Activated naive CD4-positive, alpha-beta T cell treated with anti-CD3 and anti-CD28 coated beads, Interleukin-2, amount 50 U/mL, for 24 hours (primary cell): ENCODE measurements around the gene UPB1.

ENCODE experiments used
- H3K27ac Mint-ChIP-seq: one replicate; pipeline ENCODE4 v1.8.0; 2021; ENCODE audit warnings: mild to moderate bottlenecking, mixed read lengths
- H3K27me3 Mint-ChIP-seq: one replicate; pipeline ENCODE4 v1.8.0; 2021; ENCODE audit warnings: mixed read lengths
- H3K36me3 Mint-ChIP-seq: one replicate; pipeline ENCODE4 v1.8.0; 2021; ENCODE audit warnings: mixed read lengths
- H3K4me1 Mint-ChIP-seq: one replicate; pipeline ENCODE4 v1.8.0; 2021; ENCODE audit warnings: mixed read lengths
- H3K4me3 Mint-ChIP-seq: one replicate; pipeline ENCODE4 v1.8.0; 2021; ENCODE audit warnings: mild to moderate bottlenecking, mixed read lengths
- H3K9me3 Mint-ChIP-seq: one replicate; pipeline ENCODE4 v1.8.0; 2021; ENCODE audit warnings: mixed read lengths

The UPB1 gene

DNA sequence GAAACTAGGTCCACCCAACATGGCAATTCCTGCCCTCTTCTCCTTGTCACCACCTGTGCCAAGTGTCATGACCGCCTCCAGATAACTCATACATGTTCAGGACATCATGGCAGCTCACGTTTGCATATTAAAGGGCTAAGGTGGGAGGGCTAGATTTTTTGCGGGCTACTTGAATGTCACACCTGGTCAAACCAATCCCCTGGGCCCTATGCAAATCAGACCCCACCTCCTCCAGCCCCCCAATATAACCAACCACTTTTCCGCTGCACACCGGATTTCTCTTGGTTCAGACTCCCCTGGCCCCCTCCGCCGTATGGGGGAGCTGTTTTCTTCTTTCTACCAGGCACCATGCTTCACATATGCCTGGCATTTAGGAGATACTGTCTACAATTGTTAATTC, 12.6 kb downstream of the UPB1 start:
- H3K9me3 Mint-ChIP-seq = no peaks in the 10 kb centered on the region

DNA sequence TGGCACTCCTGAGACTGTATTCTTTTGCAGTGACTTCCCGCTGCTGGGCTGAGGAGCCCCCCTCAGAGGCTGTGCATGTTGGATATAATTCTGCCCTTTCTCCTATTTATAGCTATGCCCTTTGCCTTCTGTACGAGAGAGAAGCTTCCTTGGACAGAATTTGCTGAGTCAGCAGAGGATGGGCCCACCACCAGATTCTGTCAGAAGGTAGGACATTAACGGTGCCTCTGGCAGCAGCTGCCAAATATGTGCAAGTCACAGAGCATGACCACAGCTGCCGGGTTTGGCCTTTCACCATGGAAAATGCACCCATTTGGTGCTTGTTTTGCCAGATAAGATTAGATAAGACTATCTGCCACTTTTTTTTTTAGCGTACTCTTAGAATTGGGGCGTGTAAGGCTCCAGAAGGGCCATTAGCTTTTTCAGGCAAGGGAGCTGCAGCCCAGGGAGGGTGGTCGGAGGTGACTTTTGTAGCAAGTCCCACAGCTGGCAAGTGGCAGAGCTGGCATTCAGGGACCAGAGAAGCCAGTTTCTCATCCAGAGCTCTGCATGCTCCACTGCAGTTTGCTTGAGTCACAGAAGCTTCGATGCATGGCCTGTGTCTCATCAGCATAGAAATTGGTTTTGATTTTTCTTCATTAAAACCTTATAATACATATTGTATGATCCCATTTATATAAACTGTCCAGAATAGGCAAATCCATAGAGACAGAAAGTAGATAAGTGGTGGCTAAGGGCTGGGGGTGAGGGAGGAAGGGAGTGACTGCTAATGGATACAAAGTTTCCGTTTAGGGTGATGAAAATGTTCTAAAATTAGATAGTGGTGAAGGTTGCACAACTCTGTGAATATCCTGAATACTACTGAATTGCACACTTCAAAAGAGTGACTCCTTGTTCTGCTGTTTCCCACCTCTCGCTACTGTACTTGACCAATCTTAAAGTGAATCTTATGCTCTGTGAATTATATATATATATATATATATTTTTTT, 15.8 kb downstream of the UPB1 start:
- Mint-ChIP-seq H3K4me3 (no peak overlapping the region), H3K27me3 (no peaks in the 10 kb centered on the region), H3K36me3 (no peaks in the 10 kb centered on the region), H3K4me1 (peaks cover 13% of the 10 kb centered on the region), H3K27ac (no peak overlapping the region), H3K9me3 (no peaks in the 10 kb centered on the region)

More for the DNA sequence above, 12.6 kb downstream of the UPB1 start:
- Mint-ChIP-seq H3K36me3 (no peaks in the 10 kb centered on the region), H3K4me1 (peaks cover 17% of the 10 kb centered on the region), H3K4me3 (no peak overlapping the region), H3K27me3 (no peaks in the 10 kb centered on the region), H3K27ac (no peak overlapping the region)

DNA sequence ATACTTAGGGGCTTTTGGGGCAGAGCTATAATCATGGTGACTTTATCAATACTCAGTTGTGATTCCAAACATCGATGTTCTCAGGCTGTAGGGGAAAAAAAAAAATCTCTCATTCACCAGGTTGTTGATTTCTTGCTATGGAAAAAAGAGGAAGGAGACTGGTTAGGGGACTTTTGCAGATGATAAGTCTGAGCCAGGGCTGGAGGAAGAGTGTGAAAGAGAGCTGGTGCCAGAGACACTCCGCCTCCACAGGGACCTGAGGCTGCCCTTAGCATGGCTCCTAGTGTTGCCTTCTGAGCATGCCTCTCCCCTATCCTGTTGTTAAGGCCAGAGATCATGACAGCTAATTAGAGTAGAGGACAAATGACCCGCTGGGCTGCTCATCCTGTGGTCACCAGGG, 16.9 kb downstream of the UPB1 start:
- Mint-ChIP-seq H3K27me3 (no peaks in the 10 kb centered on the region), H3K4me3 (no peak overlapping the region), H3K27ac (no peak overlapping the region), H3K4me1 (peaks cover 13% of the 10 kb centered on the region), H3K36me3 (no peaks in the 10 kb centered on the region), H3K9me3 (no peaks in the 10 kb centered on the region)

DNA sequence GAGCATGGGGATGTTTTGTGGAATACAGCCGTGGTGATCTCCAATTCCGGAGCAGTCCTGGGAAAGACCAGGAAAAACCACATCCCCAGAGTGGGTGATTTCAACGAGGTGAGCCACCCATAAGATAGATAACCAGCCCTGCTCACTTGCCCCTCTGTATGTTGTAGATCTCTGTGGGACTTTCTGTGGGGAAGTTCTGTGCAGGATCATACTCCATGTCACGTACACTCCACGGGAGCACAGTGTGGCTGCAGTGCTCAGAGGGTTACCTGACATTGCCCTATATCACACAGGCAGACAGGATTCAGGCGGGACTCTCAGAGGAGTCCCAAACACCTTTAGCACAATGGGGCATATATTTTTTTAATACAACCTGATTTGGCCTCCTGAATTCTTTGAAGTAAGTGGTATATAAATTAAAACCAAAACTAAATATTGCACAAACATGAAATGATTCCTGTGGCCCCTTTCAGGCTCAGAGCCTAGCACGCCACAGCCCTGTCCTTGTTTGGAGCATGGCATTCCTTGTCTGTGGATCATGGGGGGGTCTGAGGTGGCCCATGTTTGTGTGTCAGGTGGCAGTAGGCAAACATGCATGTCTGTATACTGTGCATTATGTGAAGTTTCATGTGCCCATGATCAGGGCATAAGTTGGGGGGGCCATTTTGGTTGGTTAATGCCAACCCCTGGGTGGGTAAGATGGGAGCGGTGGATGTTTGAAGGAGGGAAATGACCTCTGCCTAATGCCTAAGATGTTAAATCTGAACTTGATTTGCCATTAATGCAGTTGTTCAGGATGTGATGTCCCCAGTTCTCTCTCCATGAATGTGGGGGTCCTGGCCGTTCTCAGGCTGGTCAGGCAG, 18.5 kb downstream of the UPB1 start:
- peak overlapping the region; percentile 30 for H3K27ac Mint-ChIP-seq
- no peak overlapping the region for H3K4me3 Mint-ChIP-seq
- no peaks in the 10 kb centered on the region for H3K36me3 Mint-ChIP-seq
- H3K4me1 Mint-ChIP-seq = peaks cover 13% of the 10 kb centered on the region
- no peaks in the 10 kb centered on the region for H3K27me3 Mint-ChIP-seq
- H3K9me3 Mint-ChIP-seq = no peaks in the 10 kb centered on the region

DNA sequence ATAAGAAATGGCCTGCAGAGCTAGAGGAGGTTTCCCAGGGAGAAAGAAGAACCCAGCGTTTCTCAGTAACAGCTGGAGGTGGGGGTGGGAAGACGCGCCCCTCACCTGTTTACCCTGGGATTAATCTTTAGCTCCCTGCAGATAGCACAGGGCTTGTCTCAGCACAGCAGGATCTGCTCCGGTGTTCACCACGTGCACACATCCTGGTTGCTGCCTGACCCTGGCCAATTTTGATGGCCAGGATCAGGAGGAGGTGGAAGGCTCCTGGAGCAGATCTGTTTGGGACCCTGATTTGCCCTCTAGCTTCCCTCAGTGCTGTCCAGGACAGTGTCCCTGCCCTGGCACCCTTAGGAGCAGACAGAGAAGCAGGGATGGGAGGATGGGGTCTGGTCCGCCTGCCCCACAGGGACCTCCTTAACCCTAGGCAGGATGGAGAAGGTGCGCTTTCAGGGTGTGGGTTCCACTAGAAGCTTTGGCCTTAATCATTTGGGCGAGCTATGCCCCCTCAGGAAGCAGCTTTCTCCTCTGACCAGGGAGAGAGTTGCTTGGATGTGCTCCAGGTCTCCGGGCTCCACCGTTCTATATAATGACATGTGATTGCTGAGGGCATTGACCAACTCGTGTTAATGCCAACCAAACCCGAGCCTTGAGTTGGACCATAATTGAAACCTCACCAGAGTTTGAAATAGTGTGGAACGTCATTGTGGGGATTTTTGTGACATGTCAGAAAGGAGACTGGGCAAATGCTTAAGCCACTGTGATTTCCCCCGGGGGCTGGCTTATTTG, 19.3 kb downstream of the UPB1 start:
- Mint-ChIP-seq H3K36me3 (no peaks in the 10 kb centered on the region), H3K27ac (no peak overlapping the region), H3K9me3 (no peaks in the 10 kb centered on the region), H3K4me3 (no peak overlapping the region), H3K27me3 (no peaks in the 10 kb centered on the region), H3K4me1 (peaks cover 13% of the 10 kb centered on the region)

DNA sequence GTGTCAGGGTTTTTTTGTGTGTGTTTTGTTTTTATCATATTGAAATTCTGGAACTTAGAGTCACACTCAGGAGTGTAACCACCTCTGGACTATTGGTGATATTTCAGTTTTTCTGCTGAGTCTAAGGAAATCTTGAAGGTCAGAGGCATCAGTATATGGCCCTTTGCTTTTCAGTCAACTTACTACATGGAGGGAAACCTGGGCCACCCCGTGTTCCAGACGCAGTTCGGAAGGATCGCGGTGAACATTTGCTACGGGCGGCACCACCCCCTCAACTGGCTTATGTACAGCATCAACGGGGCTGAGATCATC, 19.9 kb downstream of the UPB1 start:
- Mint-ChIP-seq H3K27ac (no peak overlapping the region), H3K4me3 (no peak overlapping the region), H3K27me3 (no peaks in the 10 kb centered on the region), H3K4me1 (peaks cover 13% of the 10 kb centered on the region), H3K36me3 (no peaks in the 10 kb centered on the region), H3K9me3 (no peaks in the 10 kb centered on the region)

DNA sequence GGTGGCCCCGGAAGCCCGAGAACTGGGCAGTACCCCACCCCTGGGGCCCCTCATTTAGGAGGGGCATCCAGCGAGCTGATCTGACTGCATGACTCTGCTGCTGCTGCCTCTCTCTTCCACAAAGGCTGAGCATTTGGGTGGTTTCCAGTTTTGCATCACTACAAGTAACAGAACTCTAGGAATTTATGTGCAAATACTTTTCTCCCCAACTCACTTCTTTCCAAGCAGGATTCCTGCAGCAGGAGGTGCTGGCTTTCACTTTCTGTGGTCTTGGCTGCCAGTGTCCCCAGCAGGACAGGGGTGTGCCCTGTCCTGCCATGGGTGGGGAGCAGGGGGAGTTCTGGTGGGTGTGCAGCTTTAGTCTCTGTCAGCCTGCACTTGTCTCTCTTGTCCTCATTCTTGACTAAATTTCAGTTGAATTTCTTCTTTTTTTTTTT, 21.2 kb downstream of the UPB1 start:
- peaks cover 6% of the 10 kb centered on the region for H3K4me1 Mint-ChIP-seq
- no peaks in the 10 kb centered on the region for H3K36me3 Mint-ChIP-seq
- H3K27ac Mint-ChIP-seq = no peak overlapping the region
- no peaks in the 10 kb centered on the region for H3K27me3 Mint-ChIP-seq
- no peak overlapping the region for H3K4me3 Mint-ChIP-seq
- no peaks in the 10 kb centered on the region for H3K9me3 Mint-ChIP-seq

DNA sequence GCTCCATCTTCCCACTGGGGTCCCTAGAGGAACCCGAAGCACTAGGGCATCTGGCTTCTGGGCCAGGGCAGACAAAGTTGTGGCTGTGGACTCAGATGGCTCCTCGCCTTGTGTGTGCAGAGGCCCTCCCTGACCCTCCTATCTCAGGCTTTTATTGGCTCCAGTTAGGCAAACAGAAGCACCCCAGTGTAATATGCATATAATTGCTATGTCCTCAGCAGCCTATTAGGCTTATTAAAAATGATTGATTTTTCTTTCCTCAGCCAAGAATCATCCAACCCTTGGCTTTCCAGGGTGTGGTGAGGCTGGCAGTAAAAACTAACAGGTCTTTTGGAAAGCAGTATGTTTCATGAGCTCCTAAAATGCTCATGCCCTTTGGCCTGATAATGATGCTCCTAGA, 22.3 kb downstream of the UPB1 start:
- no peak overlapping the region for H3K27ac Mint-ChIP-seq
- H3K36me3 Mint-ChIP-seq = no peaks in the 10 kb centered on the region
- H3K4me1 Mint-ChIP-seq = peaks cover 4% of the 10 kb centered on the region
- no peaks in the 10 kb centered on the region for H3K27me3 Mint-ChIP-seq
- no peak overlapping the region for H3K4me3 Mint-ChIP-seq
- H3K9me3 Mint-ChIP-seq = no peaks in the 10 kb centered on the region

DNA sequence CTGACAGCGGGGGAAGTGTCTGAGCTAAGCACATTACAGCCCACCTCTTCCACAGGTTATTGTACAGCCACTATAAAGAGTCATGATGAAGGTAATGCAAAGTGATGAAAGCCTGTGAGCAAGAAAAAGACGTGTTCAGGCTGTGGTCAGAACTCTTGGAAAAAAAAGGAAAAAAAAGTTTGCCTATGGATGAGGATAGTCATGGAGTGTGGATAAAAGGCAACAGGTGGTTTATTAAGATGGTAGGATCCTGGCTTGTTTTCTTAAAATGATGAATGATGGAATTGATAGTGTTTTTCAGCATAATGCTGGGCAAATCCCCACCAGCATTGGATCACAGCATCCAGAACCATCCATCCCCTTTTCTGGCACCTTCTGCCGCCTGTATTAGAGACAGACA, 23.1 kb downstream of the UPB1 start:
- H3K4me3 Mint-ChIP-seq = no peak overlapping the region
- no peak overlapping the region for H3K27ac Mint-ChIP-seq
- H3K36me3 Mint-ChIP-seq = no peaks in the 10 kb centered on the region
- H3K4me1 Mint-ChIP-seq = peaks cover 4% of the 10 kb centered on the region
- no peaks in the 10 kb centered on the region for H3K27me3 Mint-ChIP-seq
- H3K9me3 Mint-ChIP-seq = no peaks in the 10 kb centered on the region

DNA sequence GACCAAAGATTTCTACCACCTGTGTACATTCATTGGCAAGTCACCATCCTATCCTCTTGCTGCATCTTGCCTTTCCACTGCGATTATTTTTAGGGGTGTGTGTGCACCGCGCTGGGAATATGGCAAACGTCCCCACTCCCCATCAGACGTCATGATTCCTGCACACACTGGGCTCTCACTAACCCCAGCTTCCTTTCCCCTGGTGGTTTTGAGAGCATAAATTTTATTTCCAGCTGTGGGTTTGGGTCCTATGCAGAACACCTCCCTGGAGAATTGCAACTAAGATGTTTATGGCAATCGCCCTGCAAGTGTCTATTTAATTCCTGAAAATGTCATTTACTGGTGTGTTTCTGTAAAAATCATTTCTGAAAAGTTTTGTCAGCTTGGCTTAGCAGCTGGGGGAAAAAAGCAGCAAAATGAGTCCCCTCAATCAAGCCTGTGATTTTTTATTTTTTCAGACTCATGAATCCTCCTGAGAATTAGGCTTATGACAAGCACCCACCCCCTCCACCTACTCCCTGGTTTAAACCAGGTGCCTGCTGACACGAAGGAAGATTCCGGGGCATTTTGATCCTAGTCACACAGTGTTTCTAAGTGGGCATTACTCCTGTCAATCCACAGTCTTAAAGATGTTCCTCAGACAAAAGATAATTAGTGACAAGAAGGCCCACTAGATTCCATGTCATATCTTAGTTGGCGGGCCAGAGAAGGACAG, 23.8 kb downstream of the UPB1 start:
- Mint-ChIP-seq H3K9me3 (no peaks in the 10 kb centered on the region), H3K27me3 (no peaks in the 10 kb centered on the region), H3K4me1 (peaks cover 4% of the 10 kb centered on the region), H3K27ac (no peak overlapping the region), H3K36me3 (no peaks in the 10 kb centered on the region), H3K4me3 (no peak overlapping the region)

DNA sequence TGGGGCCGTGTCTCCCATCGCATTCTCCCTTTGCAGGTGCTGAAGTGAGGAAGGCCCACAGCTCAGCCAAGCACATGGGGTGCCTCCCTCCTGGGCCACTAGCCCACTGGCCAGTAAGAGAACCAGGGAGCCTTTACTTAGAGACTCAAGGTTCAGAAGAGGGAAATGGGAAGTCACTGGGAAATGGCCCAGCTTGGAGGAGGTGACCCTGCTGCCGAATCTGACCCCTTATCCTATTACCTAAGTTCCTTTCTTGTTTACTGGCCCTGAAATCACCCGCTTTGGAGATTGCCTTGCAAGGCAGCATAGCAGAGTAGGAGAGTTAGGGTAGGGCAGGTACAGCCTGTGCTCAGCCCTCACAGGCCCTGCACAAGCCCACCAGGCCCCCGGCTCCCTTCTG, 24.4 kb downstream of the UPB1 start:
- Mint-ChIP-seq H3K4me3 (no peak overlapping the region), H3K27me3 (no peaks in the 10 kb centered on the region), H3K4me1 (peaks cover 4% of the 10 kb centered on the region), H3K9me3 (no peaks in the 10 kb centered on the region), H3K36me3 (no peaks in the 10 kb centered on the region), H3K27ac (no peak overlapping the region)

DNA sequence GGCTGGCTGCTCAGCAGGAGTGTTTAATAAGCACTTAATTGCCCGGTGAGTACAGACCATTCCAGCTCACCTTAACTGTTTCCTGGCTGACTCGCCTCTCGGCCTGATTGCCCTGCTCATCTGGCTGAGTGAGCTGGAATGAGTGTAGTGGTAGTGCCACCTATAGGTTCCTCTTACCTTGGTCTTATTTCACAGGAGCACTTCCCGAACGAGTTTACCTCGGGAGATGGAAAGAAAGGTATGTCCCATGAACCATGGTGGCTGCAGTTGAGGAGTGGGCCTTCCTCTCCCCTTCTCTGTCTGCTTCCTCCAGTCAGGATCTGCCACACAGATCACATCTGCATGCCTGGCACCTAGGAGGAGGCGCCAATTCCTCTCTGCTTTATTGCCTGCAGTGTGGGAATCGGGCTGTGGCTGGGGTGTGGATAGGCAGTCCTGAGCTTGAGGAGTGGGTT, 26.7 kb downstream of the UPB1 start:
- H3K4me1 Mint-ChIP-seq = peaks cover 4% of the 10 kb centered on the region
- H3K27ac Mint-ChIP-seq = peak overlapping the region; percentile 27
- H3K27me3 Mint-ChIP-seq = no peaks in the 10 kb centered on the region
- H3K9me3 Mint-ChIP-seq = no peaks in the 10 kb centered on the region
- H3K4me3 Mint-ChIP-seq = no peak overlapping the region
- no peaks in the 10 kb centered on the region for H3K36me3 Mint-ChIP-seq

DNA sequence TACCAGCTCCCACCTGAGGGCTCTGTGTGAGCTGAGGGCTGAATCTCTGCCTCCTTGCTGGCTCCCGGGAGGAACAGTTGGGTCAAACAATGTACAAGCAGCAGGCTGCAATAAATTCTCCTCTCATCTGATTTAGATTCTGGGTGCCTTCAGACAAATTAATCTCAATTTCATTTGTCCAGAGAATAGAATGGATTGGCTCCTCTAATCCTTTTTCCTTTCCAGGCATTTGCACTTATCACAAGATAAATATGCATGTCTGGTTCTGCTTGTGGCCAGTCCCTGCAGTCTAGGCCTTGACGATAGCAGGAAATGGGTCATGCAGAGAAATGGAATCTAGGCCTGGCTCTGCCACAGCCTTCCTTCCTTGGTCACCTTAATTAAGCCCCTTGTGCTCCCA, 28.7 kb downstream of the UPB1 start:
- Mint-ChIP-seq H3K4me3 (no peak overlapping the region), H3K9me3 (no peaks in the 10 kb centered on the region), H3K27ac (no peak overlapping the region), H3K4me1 (peaks cover 4% of the 10 kb centered on the region), H3K36me3 (no peaks in the 10 kb centered on the region), H3K27me3 (no peaks in the 10 kb centered on the region)

DNA sequence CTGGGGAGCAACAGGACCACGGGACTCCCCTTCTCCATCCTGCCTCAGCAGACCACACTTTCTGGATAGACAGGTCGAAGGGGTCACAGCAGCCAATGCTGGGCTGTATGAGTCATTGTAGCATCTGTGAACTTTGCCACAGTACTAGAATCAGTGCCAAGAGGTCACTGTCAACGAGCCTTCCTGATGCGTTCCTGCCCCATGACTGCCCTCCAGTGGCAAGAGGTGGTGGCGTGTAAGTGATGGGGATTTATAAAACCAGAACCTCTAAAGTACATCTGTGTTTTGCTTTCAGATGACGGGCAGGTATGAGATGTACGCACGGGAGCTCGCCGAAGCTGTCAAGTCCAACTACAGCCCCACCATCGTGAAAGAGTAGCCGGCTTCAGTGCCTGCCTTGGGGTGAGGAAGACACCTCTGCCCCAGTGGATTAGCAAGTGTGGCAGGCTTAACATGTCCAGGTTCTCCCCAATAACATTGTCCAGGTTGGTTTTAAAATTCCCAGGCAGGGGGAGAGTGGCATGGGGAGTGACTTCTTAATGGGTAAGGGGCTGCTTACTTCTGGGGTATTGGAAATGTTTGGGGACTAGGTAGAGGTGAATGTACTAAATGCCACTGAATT, 30.4 kb downstream of the UPB1 start:
- Mint-ChIP-seq H3K4me1 (peaks cover 4% of the 10 kb centered on the region), H3K27me3 (no peaks in the 10 kb centered on the region), H3K4me3 (no peak overlapping the region), H3K36me3 (no peaks in the 10 kb centered on the region), H3K27ac (no peak overlapping the region), H3K9me3 (no peaks in the 10 kb centered on the region)
